ENCODE measurements around the gene CDK1. TPM values are rescaled to one million over a fixed set of nuclear protein-coding genes. Genes with fewer than 3 reads are reported as not detected.
"Not testable (repeated sequence)": the region's sequence is repeated elsewhere in the genome, so short reads cannot be mapped to it uniquely, and the experiment has no call there.

The CDK1 gene
- total RNA-seq, 2 experiments from 2014 or later = 155 to 156 TPM

- no peaks in the 10 kb centered on the region for H3K9me3 ChIP-seq (ENCODE audit: low read length)
- ChIA-PET CTCF (ENCODE audit: unreplicated experiment) (no interaction called here), POLR2A (no interaction called here)
- H4K20me1 ChIP-seq (ENCODE audit: insufficient read depth, low read length) = no peaks in the 10 kb centered on the region
- DNase-seq (ENCODE audit: low spot score) = no peak
- no peaks in the 10 kb centered on the region for H3K79me2 ChIP-seq (ENCODE audit: insufficient read depth, low read depth, low read length)
- H2AFZ ChIP-seq (ENCODE audit: low read length) = no peak overlapping the region
- no peak overlapping the region for H3K4me2 ChIP-seq (ENCODE audit: low read length)
- no peak overlapping the region for H3K27ac ChIP-seq (ENCODE audit: low read depth, low read length, poor library complexity, severe bottlenecking)
- no peak for TF ChIP-seq CTCF (conservative IDR thresholded peaks at IDR 0.05; ENCODE audit: low read length)
- TF ChIP-seq EZH2phosphoT487 (IDR thresholded peaks at IDR 0.05; ENCODE audit: borderline replicate concordance, low read depth, low read length) = no peak
- H3K36me3 ChIP-seq (ENCODE audit: insufficient read depth, low read length) = no peaks in the 10 kb centered on the region
- H3K9me2 ChIP-seq (ENCODE audit: insufficient read depth, low read length) = no peaks in the 10 kb centered on the region
- intact Hi-C loops (cut with micrococcal nuclease; ENCODE audit: unreplicated experiment) = no loop called here
- H3K4me1 ChIP-seq (ENCODE audit: insufficient read depth, low read length, poor library complexity, severe bottlenecking) = no peaks in the 10 kb centered on the region
- no TSS peak for BruUV-seq (replicated peaks)
- H3K4me3 ChIP-seq (ENCODE audit: low read depth, low read length, poor library complexity, severe bottlenecking) = no peak overlapping the region
Observed at GRCh38 chr10:60825520-60825919, 47.2 kb downstream of the CDK1 start.

- Histone ChIP-seq H3K4me1 (ENCODE audit: insufficient read depth, low read length, poor library complexity, severe bottlenecking) (no peaks in the 10 kb centered on the region), H3K36me3 (ENCODE audit: insufficient read depth, low read length) (no peaks in the 10 kb centered on the region), H2AFZ (ENCODE audit: low read length) (no peak overlapping the region), H4K20me1 (ENCODE audit: insufficient read depth, low read length) (no peaks in the 10 kb centered on the region), H3K4me3 (ENCODE audit: low read depth, low read length, poor library complexity, severe bottlenecking) (no peak overlapping the region), H3K9me2 (ENCODE audit: insufficient read depth, low read length) (no peaks in the 10 kb centered on the region), H3K9me3 (ENCODE audit: low read length) (no peaks in the 10 kb centered on the region), H3K4me2 (ENCODE audit: low read length) (no peak overlapping the region), H3K79me2 (ENCODE audit: insufficient read depth, low read depth, low read length) (no peaks in the 10 kb centered on the region), H3K27ac (ENCODE audit: low read depth, low read length, poor library complexity, severe bottlenecking) (no peak overlapping the region)
- DNase-seq (ENCODE audit: low spot score) = no peak
- BruUV-seq (replicated peaks) = no TSS peak
- CTCF ChIA-PET (ENCODE audit: unreplicated experiment) = no interaction called here
- no peak for TF ChIP-seq CTCF (conservative IDR thresholded peaks at IDR 0.05; ENCODE audit: low read length)
- no peak for TF ChIP-seq EZH2phosphoT487 (IDR thresholded peaks at IDR 0.05; ENCODE audit: borderline replicate concordance, low read depth, low read length)
- POLR2A ChIA-PET = no interaction called here
- intact Hi-C loops (cut with micrococcal nuclease; ENCODE audit: unreplicated experiment) = no loop called here
Observed at GRCh38 chr10:60827791-60828488, 49.7 kb downstream of the CDK1 start.

- no peaks in the 10 kb centered on the region for H3K36me3 ChIP-seq (ENCODE audit: insufficient read depth, low read length)
- no peaks in the 10 kb centered on the region for H4K20me1 ChIP-seq (ENCODE audit: insufficient read depth, low read length)
- no peak overlapping the region for H3K27ac ChIP-seq (ENCODE audit: low read depth, low read length, poor library complexity, severe bottlenecking)
- no peak overlapping the region for H2AFZ ChIP-seq (ENCODE audit: low read length)
- ChIA-PET CTCF (ENCODE audit: unreplicated experiment) (no interaction called here), POLR2A (no interaction called here)
- no peak overlapping the region for H3K4me2 ChIP-seq (ENCODE audit: low read length)
- no peak overlapping the region for H3K4me3 ChIP-seq (ENCODE audit: low read depth, low read length, poor library complexity, severe bottlenecking)
- intact Hi-C loops (cut with micrococcal nuclease; ENCODE audit: unreplicated experiment) = no loop called here
- no peaks in the 10 kb centered on the region for H3K9me2 ChIP-seq (ENCODE audit: insufficient read depth, low read length)
- H3K79me2 ChIP-seq (ENCODE audit: insufficient read depth, low read depth, low read length) = no peaks in the 10 kb centered on the region
- TF ChIP-seq EZH2phosphoT487 (IDR thresholded peaks at IDR 0.05; ENCODE audit: borderline replicate concordance, low read depth, low read length) (no peak), CTCF (conservative IDR thresholded peaks at IDR 0.05; ENCODE audit: low read length) (no peak)
- DNase-seq (ENCODE audit: low spot score) = no peak
- BruUV-seq (replicated peaks) = no TSS peak
- no peaks in the 10 kb centered on the region for H3K4me1 ChIP-seq (ENCODE audit: insufficient read depth, low read length, poor library complexity, severe bottlenecking)
- H3K9me3 ChIP-seq (ENCODE audit: low read length) = no peaks in the 10 kb centered on the region
Observed at GRCh38 chr10:60828489-60828852, 50.2 kb downstream of the CDK1 start.

GRCh38 chr10:60832136-60832535, 53.9 kb downstream of the CDK1 start:
- H3K27ac ChIP-seq (ENCODE audit: low read depth, low read length, poor library complexity, severe bottlenecking); intact Hi-C loops (cut with micrococcal nuclease; ENCODE audit: unreplicated experiment); H3K4me2 ChIP-seq (ENCODE audit: low read length); H3K79me2 ChIP-seq (ENCODE audit: insufficient read depth, low read depth, low read length); DNase-seq (ENCODE audit: low spot score); H3K9me2 ChIP-seq (ENCODE audit: insufficient read depth, low read length); H2AFZ ChIP-seq (ENCODE audit: low read length); H3K4me3 ChIP-seq (ENCODE audit: low read depth, low read length, poor library complexity, severe bottlenecking); H3K4me1 ChIP-seq (ENCODE audit: insufficient read depth, low read length, poor library complexity, severe bottlenecking); CTCF ChIA-PET (ENCODE audit: unreplicated experiment); H3K36me3 ChIP-seq (ENCODE audit: insufficient read depth, low read length); H4K20me1 ChIP-seq (ENCODE audit: insufficient read depth, low read length); BruUV-seq (replicated peaks); H3K9me3 ChIP-seq (ENCODE audit: low read length); POLR2A ChIA-PET: not testable (repeated sequence)

Data from OCI-LY7 (cell line).